ENCODE data around the gene KRTAP10-10. TPM values are rescaled to one million over a fixed set of nuclear protein-coding genes. Genes with fewer than 3 reads are reported as not detected.

The KRTAP10-10 gene
- total and polyA plus RNA-seq, 8 donors, result not detected

DNA sequence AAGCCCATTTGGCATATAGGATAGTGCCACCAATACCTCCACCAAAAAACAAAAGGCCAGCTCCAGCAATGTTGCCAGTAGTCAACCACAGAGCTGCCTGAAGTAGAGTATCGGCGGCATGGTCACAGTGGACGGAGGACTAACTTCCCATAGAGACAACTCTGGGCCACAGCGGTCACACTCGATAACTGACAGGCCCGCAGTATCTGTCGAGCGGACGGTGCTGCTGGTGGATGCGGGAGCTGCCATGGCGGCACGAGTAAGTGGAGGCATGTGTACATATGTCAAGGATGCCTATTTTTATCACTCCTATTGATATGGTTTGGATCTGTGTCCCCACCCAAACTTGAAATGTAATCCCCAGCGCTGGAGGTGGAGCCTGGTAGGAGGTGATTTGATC lies 40.7 kb downstream of the KRTAP10-10 start:
- Histone ChIP-seq H3K27me3 (no peaks in the 10 kb centered on the region), H3K4me1 (no peaks in the 10 kb centered on the region), H3K9me3 (peaks cover 0 to 7% of the 10 kb centered on the region in 2 donors), H3K27ac (no peak overlapping the region), H3K36me3 (no peaks in the 10 kb centered on the region), H3K4me3 (no peak overlapping the region)
- ATAC-seq, result no peak
- DNase-seq, result no peak
- TF ChIP-seq, protein P1, sequence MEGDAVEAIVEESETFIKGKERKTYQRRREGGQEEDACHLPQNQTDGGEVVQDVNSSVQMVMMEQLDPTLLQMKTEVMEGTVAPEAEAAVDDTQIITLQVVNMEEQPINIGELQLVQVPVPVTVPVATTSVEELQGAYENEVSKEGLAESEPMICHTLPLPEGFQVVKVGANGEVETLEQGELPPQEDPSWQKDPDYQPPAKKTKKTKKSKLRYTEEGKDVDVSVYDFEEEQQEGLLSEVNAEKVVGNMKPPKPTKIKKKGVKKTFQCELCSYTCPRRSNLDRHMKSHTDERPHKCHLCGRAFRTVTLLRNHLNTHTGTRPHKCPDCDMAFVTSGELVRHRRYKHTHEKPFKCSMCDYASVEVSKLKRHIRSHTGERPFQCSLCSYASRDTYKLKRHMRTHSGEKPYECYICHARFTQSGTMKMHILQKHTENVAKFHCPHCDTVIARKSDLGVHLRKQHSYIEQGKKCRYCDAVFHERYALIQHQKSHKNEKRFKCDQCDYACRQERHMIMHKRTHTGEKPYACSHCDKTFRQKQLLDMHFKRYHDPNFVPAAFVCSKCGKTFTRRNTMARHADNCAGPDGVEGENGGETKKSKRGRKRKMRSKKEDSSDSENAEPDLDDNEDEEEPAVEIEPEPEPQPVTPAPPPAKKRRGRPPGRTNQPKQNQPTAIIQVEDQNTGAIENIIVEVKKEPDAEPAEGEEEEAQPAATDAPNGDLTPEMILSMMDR (IDR thresholded peaks at IDR 0.05), result no peak
- intact Hi-C loops (cut with DNase I), result no loop called here

DNA sequence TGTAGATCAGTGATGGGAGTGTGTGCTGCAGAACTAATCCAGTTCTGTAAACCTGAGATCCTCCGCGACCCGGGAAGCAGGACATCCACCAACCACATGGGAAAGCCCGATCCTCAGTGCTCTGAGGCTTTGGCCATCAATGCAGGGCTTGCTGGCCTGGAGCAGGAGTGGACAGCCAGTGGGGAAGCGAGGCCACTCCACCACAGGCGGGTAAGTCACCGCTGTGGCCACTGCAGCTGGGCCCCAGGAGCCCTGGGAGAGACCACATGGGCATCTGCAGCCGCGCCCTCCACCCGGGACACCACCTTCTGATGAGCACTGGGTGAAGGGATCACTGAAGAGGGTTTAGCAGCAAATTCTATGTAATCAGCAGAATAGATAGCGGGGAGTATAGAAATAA lies 44.0 kb downstream of the KRTAP10-10 start:
- Histone ChIP-seq H3K27ac (no peak overlapping the region), H3K9me3 (no peaks in the 10 kb centered on the region), H3K4me3 (no peak overlapping the region), H3K27me3 (peaks cover 0 to 6% of the 10 kb centered on the region in 2 donors), H3K4me1 (no peaks in the 10 kb centered on the region), H3K36me3 (no peaks in the 10 kb centered on the region)
- intact Hi-C loops (cut with DNase I), result no loop called here
- TF ChIP-seq, protein P1 (IDR thresholded peaks at IDR 0.05), result no peak
- DNase-seq (no peak), ATAC-seq (no peak)

DNA sequence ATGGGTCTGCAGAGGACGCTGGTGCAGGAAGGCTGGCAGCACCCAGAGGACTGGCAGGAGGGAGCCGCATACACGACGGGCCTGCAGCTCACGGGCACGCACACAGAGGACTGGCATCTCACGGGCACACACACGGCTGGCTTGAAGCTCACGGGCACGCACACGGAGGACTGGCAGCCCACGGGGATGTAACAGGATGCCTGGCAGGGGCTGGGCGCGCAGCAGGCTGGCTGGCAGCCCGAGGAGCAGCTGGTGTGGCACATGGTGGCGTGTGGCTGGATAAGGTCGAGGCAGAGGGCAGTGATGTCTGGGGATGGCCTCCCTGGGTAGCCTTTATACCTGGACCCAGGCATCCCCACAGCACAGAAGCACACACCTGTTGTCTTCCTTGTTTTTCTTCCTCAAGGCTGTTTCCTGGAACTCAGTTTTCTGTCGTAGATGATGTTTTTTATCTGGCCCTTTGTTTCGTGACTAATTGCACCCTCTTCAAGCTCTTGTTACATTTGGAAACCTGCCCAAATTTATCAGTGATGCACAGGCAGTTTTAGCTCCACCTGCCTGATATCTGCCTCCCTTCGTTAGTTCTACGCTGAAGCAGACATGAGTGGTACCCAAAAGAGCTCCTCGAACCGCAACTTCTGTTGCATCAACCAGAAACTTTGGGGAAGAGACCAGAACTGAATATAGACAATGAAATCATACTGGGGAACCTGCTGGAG lies 44.9 kb downstream of the KRTAP10-10 start, which contains the start of gene KRTAP12-1:
Gene KRTAP12-1 (minus strand): TSS at position 303 of the 719 bp plus-strand sequence. CDS start 40 bp downstream, at position 263.
- ATAC-seq (no peak), DNase-seq (no peak)

DNA sequence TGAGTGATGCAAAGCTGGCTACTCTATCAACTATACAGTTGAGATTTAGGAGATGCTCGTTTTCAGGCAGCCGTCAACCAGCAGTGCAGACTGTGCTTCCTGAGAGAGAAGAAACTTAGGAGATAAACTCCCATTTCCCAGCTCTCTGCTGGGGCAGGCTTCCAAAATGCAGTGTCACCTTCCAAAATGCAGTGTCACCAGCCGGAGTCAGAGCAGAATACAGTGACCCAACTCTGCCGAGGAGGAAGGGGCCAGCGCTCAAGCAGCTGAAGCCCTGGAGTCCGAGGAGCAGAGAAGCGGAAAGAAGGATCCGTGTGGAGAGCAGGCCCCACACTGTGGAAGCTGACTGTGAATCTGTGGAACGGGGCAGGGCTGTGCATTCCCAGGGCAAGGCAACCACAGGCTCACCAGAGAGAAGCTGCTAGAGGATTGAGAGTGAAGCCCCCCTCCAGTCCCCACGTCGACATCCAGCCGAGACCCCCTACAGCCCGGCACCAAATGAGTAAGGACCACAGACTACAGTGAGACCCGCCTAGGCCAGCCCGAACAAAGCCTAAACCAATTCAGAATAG lies 45.5 kb downstream of the KRTAP10-10 start:
- TF ChIP-seq, protein P1 (IDR thresholded peaks at IDR 0.05), result no peak
- intact Hi-C loops (cut with DNase I), result no loop called here
- no peak for ATAC-seq

More for the DNA sequence above, 44.9 kb downstream of the KRTAP10-10 start, which contains the start of gene KRTAP12-1:
- no peak within 1 kb of the TSS for H3K27ac ChIP-seq
- H3K36me3 ChIP-seq, result no peaks in the 10 kb centered on the region
- intact Hi-C loops (cut with DNase I), result no loop called here
- no peaks in the 10 kb centered on the region for H3K4me1 ChIP-seq
- no peak within 1 kb of the TSS for H3K4me3 ChIP-seq
- TF ChIP-seq, protein P1 (IDR thresholded peaks at IDR 0.05), result no peak
- H3K9me3 ChIP-seq, result no peaks in the 10 kb centered on the region
- peaks cover 0 to 15% of the 10 kb centered on the region in 2 donors for H3K27me3 ChIP-seq

DNA sequence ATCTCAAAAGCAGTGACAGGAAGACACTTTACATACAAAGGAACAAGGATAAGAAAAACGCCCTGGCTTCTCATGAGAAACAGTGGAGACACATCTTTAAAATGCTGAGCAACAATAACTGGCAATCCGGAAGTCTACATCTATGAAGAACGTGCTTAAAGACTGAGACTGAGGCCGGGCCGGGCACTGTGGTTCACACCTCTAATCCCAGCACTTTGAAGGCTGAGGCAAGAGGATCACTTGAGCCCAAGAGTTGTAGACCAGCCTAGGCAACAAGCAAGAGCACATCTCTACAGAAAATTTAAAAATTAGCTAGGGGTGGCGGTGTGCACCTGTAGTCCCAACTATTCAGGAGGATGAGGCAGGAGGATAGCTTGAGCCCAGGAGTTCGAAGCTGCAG lies 46.9 kb downstream of the KRTAP10-10 start:
- Histone ChIP-seq H3K4me3 (no peak overlapping the region), H3K4me1 (no peaks in the 10 kb centered on the region), H3K36me3 (no peaks in the 10 kb centered on the region), H3K27ac (no peak overlapping the region), H3K27me3 (peaks cover 0 to 35% of the 10 kb centered on the region in 2 donors), H3K9me3 (no peaks in the 10 kb centered on the region)
- DNase-seq (no peak), ATAC-seq (no peak)
- intact Hi-C loops (cut with DNase I), result no loop called here
- TF ChIP-seq, protein P1 (IDR thresholded peaks at IDR 0.05), result no peak

More for the DNA sequence above, 45.5 kb downstream of the KRTAP10-10 start:
- Histone ChIP-seq H3K4me1 (no peaks in the 10 kb centered on the region), H3K36me3 (no peaks in the 10 kb centered on the region), H3K4me3 (no peak overlapping the region), H3K27ac (no peak overlapping the region), H3K27me3 (peaks cover 0 to 22% of the 10 kb centered on the region in 2 donors), H3K9me3 (no peaks in the 10 kb centered on the region)
- DNase-seq, result no peak

All from left lung (tissue), 10 donors.